Stimulated activated CD8-positive, alpha-beta memory T cell treated with anti-CD3 and anti-CD28 coated beads, Interleukin-7, amount 100 ng/mL, for 4 hours (primary cell): ENCODE results near the gene NDUFAF7.
"Not testable (repeated sequence)": the region's sequence is repeated elsewhere in the genome, so short reads cannot be mapped to it uniquely, and the experiment has no call there.

Source experiments
- DNase-seq, 2 donors: peaks; one replicate each; pipeline ENCODE4 v3.0.0-alpha.2; 2020; ENCODE audit warnings: low read depth in 2 of 2

NDUFAF7 gene

DNA sequence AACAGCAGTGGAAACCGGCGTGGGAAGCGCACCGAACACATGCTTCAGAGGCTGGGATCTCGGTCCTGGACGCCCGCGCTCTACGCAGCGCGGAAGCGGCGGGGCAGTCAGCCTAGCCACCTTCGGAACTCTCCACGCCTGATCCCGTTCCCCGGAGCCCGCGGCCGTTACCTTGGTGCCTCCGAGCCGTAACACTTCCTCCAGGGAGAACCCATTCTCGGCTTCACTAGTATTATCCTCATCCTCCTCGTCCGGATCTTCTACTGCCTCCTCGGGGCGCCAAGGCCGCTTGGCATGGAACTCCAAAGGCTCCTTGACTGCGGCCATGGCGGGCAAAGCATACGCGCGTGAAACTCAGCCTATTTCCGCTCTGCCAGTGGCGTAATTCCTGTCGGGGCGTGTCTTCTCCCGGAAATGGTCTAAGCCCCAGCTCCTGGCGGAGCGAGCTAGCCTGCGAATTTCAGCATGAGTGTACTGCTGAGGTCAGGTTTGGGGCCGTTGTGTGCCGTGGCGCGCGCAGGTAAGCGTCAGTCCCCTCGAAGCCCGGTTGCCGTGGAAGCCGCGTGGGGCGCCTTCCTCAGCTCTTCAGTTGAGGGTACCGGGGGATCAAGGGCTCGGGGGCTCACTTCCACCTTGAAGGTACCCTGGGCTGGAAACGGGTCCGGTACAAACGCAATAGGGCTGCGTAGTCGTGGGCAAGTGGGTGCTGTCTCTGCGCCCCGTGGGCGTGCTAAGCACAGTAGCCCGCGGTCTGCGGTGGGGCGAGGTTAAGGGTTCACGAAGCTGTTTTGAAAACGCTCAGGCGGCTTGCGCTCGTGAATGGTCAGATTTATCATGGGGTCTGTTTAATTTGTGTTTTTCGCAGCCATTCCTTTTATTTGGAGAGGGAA, at the start of gene NDUFAF7, which contains the start of gene CEBPZ:
NDUFAF7 (plus strand) TSS at position 418 of the 890 bp plus-strand sequence; CDS start at position 466, 48 bp downstream.
CEBPZ (minus strand) TSS at position 356 of the 890 bp plus-strand sequence; CDS start at position 327, 29 bp downstream.
- peak; percentile 83 for DNase-seq

- no peak for DNase-seq
These were observed 49.5 kb upstream of the NDUFAF7 start for GRCh38 chr2:37181726-37182684.

GRCh38 chr2:37188570-37188969, 42.9 kb upstream of the NDUFAF7 start, which contains the start of gene SULT6B1:
Gene SULT6B1, minus strand, starts transcription at chr2:37188670. Its CDS starts 30 bp downstream, at chr2:37188640.
- no peak for DNase-seq

GRCh38 chr2:37189452-37190153, 41.9 kb upstream of the NDUFAF7 start:
- no peak for DNase-seq

- no peak for DNase-seq
These were observed 41.2 kb upstream of the NDUFAF7 start for GRCh38 chr2:37190290-37190689.

GRCh38 chr2:37191253-37191652, 40.2 kb upstream of the NDUFAF7 start:
- no peak for DNase-seq

- DNase-seq: no peak
These were observed 39.7 kb upstream of the NDUFAF7 start for GRCh38 chr2:37191747-37192146.

GRCh38 chr2:37192551-37192950, 38.9 kb upstream of the NDUFAF7 start:
- no peak for DNase-seq

GRCh38 chr2:37195862-37196319, 35.6 kb upstream of the NDUFAF7 start:
- DNase-seq: not testable (repeated sequence)

- peak; percentile 80 to 81 for DNase-seq
These were observed 34.9 kb upstream of the NDUFAF7 start, which contains the start of gene CEBPZOS for GRCh38 chr2:37196320-37197195. Gene CEBPZOS, plus strand, starts transcription at chr2:37196496. Its CDS starts 3,209 bp downstream, at chr2:37199705.

DNA sequence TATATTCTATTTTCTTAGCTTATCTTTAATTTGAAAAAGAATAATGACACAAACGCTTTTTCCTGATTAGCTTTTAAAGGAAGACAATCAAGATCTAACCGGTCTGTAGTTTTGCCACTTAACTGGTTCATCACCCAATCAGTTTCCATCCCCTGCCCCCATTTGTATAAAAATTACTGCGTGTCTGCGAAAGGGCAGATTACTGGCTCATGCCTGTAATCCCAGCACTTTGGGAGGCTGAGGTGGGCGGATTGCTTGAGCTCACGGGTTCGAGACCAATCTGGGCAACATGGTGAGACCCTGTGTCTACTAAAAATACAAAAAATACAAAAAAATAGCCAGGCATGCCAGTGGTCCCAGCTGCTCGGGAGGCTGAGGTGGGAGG, 32.8 kb upstream of the NDUFAF7 start:
- DNase-seq: no peak

DNA sequence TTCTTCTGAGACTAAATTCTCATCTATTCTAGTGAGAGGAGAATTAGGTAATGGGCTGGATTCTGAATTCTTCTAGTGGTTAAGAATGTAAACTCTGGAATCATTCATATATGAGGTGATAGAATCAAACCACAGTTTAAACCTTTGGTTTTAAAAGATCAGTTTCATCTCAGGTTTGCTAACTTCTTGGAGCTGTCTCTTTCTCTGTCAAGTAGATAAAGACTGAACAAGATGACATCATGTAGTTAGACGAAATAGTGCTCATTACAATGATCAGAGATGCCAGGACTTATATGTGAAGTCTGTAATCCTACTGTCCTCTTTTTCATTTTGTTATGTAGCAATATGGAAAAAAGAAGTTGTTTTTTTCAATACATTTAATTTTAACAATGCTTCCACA, 30.2 kb upstream of the NDUFAF7 start:
- no peak for DNase-seq

GRCh38 chr2:37201766-37202165, 29.7 kb upstream of the NDUFAF7 start:
- DNase-seq: peak; percentile 48 to 60

DNA sequence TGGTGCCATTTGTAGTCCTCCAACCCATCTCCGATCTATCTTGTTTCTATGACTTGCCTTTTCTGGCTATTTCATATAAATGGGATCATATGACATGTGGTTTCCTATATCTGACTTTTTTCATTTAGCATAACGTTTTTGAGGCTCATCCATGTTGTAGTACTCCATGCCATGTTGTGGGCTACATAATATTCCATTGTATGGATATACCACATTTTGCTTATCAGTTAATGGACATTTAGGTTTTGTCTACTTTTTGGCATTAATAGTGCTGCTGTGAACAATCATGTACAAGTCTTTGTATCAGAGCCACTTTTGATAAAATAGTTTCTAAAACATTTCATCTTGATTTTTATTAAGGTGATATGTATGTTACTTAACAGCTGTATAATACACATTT, 27.8 kb upstream of the NDUFAF7 start:
- DNase-seq: no peak

DNA sequence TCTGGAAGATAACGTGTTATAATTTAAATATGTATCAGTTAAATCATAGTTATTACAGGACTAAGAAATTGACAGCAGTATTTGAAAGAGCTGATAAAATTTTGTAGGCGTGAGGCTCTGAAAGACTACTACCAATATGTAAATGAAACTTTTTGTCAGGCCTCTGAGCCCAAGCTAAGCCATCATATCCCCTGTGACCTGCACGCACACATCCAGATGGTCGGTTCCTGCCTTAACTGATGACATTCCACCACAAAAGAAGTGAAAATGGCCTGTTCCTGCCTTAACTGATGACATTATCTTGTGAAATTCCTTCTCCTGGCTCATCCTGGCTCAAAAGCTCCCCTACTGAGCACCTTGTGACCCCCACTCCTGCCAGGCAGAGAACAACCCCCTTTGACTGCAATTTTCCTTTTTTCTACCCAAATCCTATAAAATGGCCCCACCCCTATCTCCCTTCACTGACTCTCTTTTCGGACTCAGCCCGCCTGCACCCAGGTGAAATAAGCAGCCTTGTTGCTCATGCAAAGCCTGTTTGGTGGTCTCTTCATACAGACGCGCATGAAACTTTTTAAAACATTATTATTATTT, 26.3 kb upstream of the NDUFAF7 start:
- DNase-seq: not testable (repeated sequence)

- no peak for DNase-seq
These were observed 25.6 kb upstream of the NDUFAF7 start for GRCh38 chr2:37205689-37206341.

DNA sequence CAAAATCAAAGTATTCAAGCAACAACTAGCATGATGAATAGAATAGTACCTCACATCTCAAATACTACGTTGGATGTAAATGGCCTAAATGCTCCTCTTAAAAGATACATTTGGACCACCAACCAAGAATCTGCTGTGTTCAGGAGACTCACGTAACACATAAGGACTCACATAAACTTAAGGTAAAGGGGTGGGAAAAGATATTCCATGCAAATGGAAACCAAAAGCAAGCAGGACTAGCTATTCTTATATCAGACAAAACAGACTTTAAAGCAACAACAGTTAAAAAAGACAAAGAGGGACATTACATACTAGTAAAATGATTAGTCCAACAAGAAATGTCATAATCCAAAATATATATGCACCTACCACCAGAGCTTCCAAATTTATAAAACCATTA, 24.7 kb upstream of the NDUFAF7 start:
- DNase-seq: not testable (repeated sequence)

GRCh38 chr2:37211212-37211611, 20.2 kb upstream of the NDUFAF7 start:
- DNase-seq: no peak

DNA sequence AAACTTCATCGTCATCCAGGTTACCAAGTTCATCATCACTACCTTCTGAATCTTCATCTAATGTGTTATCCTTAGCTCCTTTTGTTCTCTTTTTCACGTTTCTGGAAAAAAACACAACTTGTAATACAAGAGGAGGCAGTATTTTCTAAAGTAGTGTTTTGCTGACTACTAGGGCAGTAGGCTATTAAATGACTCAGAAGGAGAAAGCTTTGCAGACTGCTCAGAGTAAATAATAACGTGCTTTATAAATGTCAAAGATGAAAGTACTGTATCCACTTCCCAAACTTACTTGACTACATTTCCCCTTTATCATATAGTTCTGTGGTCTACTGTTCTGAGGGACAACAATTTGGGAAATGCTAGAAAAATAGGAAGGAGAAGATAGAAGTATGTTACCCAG, 19.5 kb upstream of the NDUFAF7 start:
- DNase-seq: no peak
